HepG2 (cell line): ENCODE data around the gene SALL4. TPM values are rescaled to one million over a fixed set of nuclear protein-coding genes. Genes with fewer than 3 reads are reported as not detected.
A peak's percentile ranks its signal among the peaks of the same experiment; 100 is the strongest.

Source experiments
- BCL3 ChIP-seq: sonication (generic); formaldehyde crosslinking; IDR thresholded peaks from 2 replicates; pipeline ENCODE4 v1.5.1; 2020; ENCODE audit warnings: mild to moderate bottlenecking, missing genetic modification reagents, moderate library complexity
- CEBPB ChIP-seq: IDR thresholded peaks from 2 replicates; pipeline ENCODE4 v1.6.1; 2011; ENCODE audit warnings: low read depth, low read length, improper control_type of control experiment, borderline replicate concordance
- CHD4 ChIP-seq: fragments of 200-600 bp; sonication (generic); IDR thresholded peaks from 2 replicates; pipeline ENCODE4 v1.7.0; 2017; ENCODE audit warnings: mild to moderate bottlenecking, low read length, borderline replicate concordance
- HMG20A ChIP-seq: IDR thresholded peaks from 2 replicates; pipeline ENCODE4 v1.6.1; 2016; ENCODE audit warnings: borderline replicate concordance
- HNF4A ChIP-seq: sonication (generic); formaldehyde crosslinking; IDR thresholded peaks from 2 replicates; pipeline ENCODE4 v1.4.0; 2020; ENCODE audit warnings: missing genetic modification reagents
- KAT2B ChIP-seq: fragments of 150-350 bp; IDR thresholded peaks from 2 replicates; pipeline ENCODE4 v1.6.1; 2014; ENCODE audit warnings: low read depth, low read length, borderline replicate concordance
- KLF9 ChIP-seq: IDR thresholded peaks from 2 replicates; pipeline ENCODE4 v1.6.1; 2016; ENCODE audit warnings: low read depth
- PBX2 ChIP-seq: IDR thresholded peaks from 2 replicates; pipeline ENCODE4 v1.6.1; 2016; ENCODE audit warnings: control low read depth
- RELA ChIP-seq: sonication (generic); formaldehyde crosslinking; IDR thresholded peaks from 2 replicates; pipeline ENCODE4 v1.4.0; 2020; ENCODE audit warnings: missing genetic modification reagents
- SIN3A ChIP-seq: IDR thresholded peaks from 2 replicates; pipeline ENCODE4 v1.6.1; 2011; ENCODE audit warnings: low read depth, mild to moderate bottlenecking, control low read depth, low read length, borderline replicate concordance
- SIX1 ChIP-seq: sonication (generic); formaldehyde crosslinking; IDR thresholded peaks from 2 replicates; pipeline ENCODE4 v1.4.0; 2020; ENCODE audit warnings: missing genetic modification reagents, borderline replicate concordance
- SMAD1 ChIP-seq: sonication (generic); formaldehyde crosslinking; IDR thresholded peaks from 2 replicates; pipeline ENCODE4 v1.4.0; 2020; ENCODE audit warnings: missing genetic modification reagents, low read depth, mild to moderate bottlenecking, borderline replicate concordance
- SMARCC2 ChIP-seq: fragments of 450-650 bp; IDR thresholded peaks from 2 replicates; pipeline ENCODE4 v1.6.1; 2017; ENCODE audit warnings: antibody characterized with exemption, mild to moderate bottlenecking
- SNAPC5 ChIP-seq: sonication (generic); formaldehyde crosslinking; IDR thresholded peaks from 2 replicates; pipeline ENCODE4 v1.8.1; 2023; ENCODE audit warnings: mild to moderate bottlenecking, missing genetic modification reagents, borderline replicate concordance
- TRIM24 ChIP-seq: sonication (generic); formaldehyde crosslinking; IDR thresholded peaks from 2 replicates; pipeline ENCODE4 v1.8.0; 2022; ENCODE audit warnings: mild to moderate bottlenecking, missing genetic modification reagents
- ZBTB3 ChIP-seq: sonication (generic); formaldehyde crosslinking; IDR thresholded peaks from 2 replicates; pipeline ENCODE4 v1.4.0; 2020; ENCODE audit warnings: low read depth, mild to moderate bottlenecking, moderate library complexity, missing genetic modification reagents, borderline replicate concordance
- ZNF337 ChIP-seq: sonication (generic); formaldehyde crosslinking; IDR thresholded peaks from 2 replicates; pipeline ENCODE4 v1.5.1; 2020; ENCODE audit warnings: missing genetic modification reagents, low read depth, mild to moderate bottlenecking, borderline replicate concordance
- ZNF543 ChIP-seq: sonication (generic); formaldehyde crosslinking; IDR thresholded peaks from 2 replicates; pipeline ENCODE4 v1.4.0; 2020; ENCODE audit warnings: mild to moderate bottlenecking, missing genetic modification reagents
- ZNF670 ChIP-seq: sonication (generic); formaldehyde crosslinking; IDR thresholded peaks from 2 replicates; pipeline ENCODE4 v1.8.0; 2022; ENCODE audit warnings: mild to moderate bottlenecking, missing genetic modification reagents, borderline replicate concordance
- ZNF691 ChIP-seq: sonication (generic); formaldehyde crosslinking; IDR thresholded peaks from 2 replicates; pipeline ENCODE4 v1.4.0; 2020; ENCODE audit warnings: missing genetic modification reagents, low read depth, mild to moderate bottlenecking, borderline replicate concordance
- polyA plus RNA-seq, 8 experiments: library from polyadenylated mRNA; depleted of rRNA in 3 of 8; stranded (reverse) in 7 of 8; unstranded in 1 of 8; fragments of >200 nt; fragmentation: Illumina TruSeq in 4 of 8; extraction: Trizol in 4 of 8; gene quantifications; 2 replicates each; pipeline versions ENCODE4 v1.2.1 to v1.2.3, GENCODE V29; 2011 to 2016; ENCODE audit warnings: low read depth in 4 of 8, missing spikeins in 1 of 8, mixed read lengths in 1 of 8; ENCODE audit not compliant: insufficient read depth in 1 of 8
- total RNA-seq, 5 experiments: library from RNA; depleted of rRNA; stranded (reverse); fragments of >200 nt; fragmentation: Illumina TruSeq; extraction: Trizol; gene quantifications; 2 replicates each; pipeline ENCODE4 v1.2.3, GENCODE V29; 2016; ENCODE audit warnings: low read depth in 1 of 5
- TF ChIP-seq, protein P1 (sequence below): IDR thresholded peaks from 2 replicates; pipeline ENCODE4 v1.6.1; 2018; ENCODE audit warnings: missing genetic modification reagents, mild to moderate bottlenecking, missing compliant biosample characterization
- TF ChIP-seq, protein P2 (sequence below): sonication (generic); formaldehyde crosslinking; IDR thresholded peaks from 2 replicates; pipeline ENCODE4 v1.5.1; 2020; ENCODE audit warnings: missing genetic modification reagents, mild to moderate bottlenecking, borderline replicate concordance

SALL4 gene
- total and polyA plus RNA-seq, 2 of the 13 experiments (the other 11 are each of a cell fraction or from before 2014, with no cell fraction given), result 0.33 to 1.8 TPM

GRCh38 chr20:51800060-51800871 lies 2.1 kb downstream of the SALL4 start (continued):
- TF ChIP-seq ZNF337 (CRISPR knock-in tag) (no peak), RELA (CRISPR knock-in tag) (no peak), SMAD1 (no peak; the same call in 1 of the 2 replicates), ZNF543 (CRISPR knock-in tag) (peak; percentile 12; the same call in 1 of the 2 replicates), BCL3 (peak; percentile 10; the same call in 1 of the 2 replicates), TRIM24 (no peak), SMARCC2 (no peak), ZBTB3 (CRISPR knock-in tag) (peak; percentile 32; the same call in 1 of the 2 replicates), ZNF670 (CRISPR knock-in tag) (peak; percentile 96), HNF4A (CRISPR knock-in tag) (peak; percentile 16), SIX1 (CRISPR knock-in tag) (no peak), SIN3A (no peak), CEBPB (no peak), PBX2 (CRISPR knock-in tag) (no peak; the same call in 1 of the 2 replicates), SNAPC5 (CRISPR knock-in tag) (0 out of 2 replicates have a peak, but pooled peaks have one; percentile 10), KAT2B (no peak), KLF9 (CRISPR knock-in tag) (no peak), ZNF691 (CRISPR knock-in tag) (peak; percentile 78; the same call in 1 of the 2 replicates), CHD4 (no peak), HMG20A (peak; percentile 32; the same call in 1 of the 2 replicates)
- TF ChIP-seq, protein P1, sequence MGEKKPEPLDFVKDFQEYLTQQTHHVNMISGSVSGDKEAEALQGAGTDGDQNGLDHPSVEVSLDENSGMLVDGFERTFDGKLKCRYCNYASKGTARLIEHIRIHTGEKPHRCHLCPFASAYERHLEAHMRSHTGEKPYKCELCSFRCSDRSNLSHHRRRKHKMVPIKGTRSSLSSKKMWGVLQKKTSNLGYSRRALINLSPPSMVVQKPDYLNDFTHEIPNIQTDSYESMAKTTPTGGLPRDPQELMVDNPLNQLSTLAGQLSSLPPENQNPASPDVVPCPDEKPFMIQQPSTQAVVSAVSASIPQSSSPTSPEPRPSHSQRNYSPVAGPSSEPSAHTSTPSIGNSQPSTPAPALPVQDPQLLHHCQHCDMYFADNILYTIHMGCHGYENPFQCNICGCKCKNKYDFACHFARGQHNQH (CRISPR knock-in tag), result peak; percentile 79
- TF ChIP-seq, protein P2, sequence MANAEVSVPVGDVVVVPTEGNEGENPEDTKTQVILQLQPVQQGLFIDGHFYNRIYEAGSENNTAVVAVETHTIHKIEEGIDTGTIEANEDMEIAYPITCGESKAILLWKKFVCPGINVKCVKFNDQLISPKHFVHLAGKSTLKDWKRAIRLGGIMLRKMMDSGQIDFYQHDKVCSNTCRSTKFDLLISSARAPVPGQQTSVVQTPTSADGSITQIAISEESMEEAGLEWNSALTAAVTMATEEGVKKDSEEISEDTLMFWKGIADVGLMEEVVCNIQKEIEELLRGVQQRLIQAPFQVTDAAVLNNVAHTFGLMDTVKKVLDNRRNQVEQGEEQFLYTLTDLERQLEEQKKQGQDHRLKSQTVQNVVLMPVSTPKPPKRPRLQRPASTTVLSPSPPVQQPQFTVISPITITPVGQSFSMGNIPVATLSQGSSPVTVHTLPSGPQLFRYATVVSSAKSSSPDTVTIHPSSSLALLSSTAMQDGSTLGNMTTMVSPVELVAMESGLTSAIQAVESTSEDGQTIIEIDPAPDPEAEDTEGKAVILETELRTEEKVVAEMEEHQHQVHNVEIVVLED (CRISPR knock-in tag), result no peak
